RWPE2 (cell line): ENCODE data around the gene DHFR.

ENCODE experiments used
- ATAC-seq: fragments of 200-7000 bp; cut with Tn5 transposase; 3 replicates; pipeline ENCODE4 v1.9.1; 2021; ENCODE audit warnings: low read depth
- DNase-seq: peaks from one replicate; pipeline ENCODE4 v3.0.0-alpha.2; 2020; ENCODE audit warnings: low spot score
- H3K27ac ChIP-seq: fragments of 450-650 bp; 2 replicates; pipeline ENCODE4 v1.5.1; 2017; ENCODE audit warnings: mild to moderate bottlenecking; ENCODE audit not compliant: poor library complexity, severe bottlenecking
- H3K27me3 ChIP-seq: fragments of 250-450 bp; sonication (Bioruptor Pico); 2 replicates; pipeline ENCODE4 v1.5.1; 2021; ENCODE audit warnings: mild to moderate bottlenecking, moderate library complexity; ENCODE audit not compliant: insufficient read depth, poor library complexity, severe bottlenecking
- H3K36me3 ChIP-seq: fragments of 250-450 bp; sonication (Bioruptor Pico); 2 replicates; pipeline ENCODE4 v1.5.1; 2020; ENCODE audit warnings: low read depth, mild to moderate bottlenecking, moderate library complexity
- H3K4me1 ChIP-seq: fragments of 250-450 bp; sonication (Bioruptor Pico); 2 replicates; pipeline ENCODE4 v1.5.1; 2021; ENCODE audit warnings: mild to moderate bottlenecking, moderate library complexity; ENCODE audit not compliant: insufficient read depth, poor library complexity, severe bottlenecking
- H3K4me3 ChIP-seq: fragments of 250-450 bp; sonication (Bioruptor Pico); 2 replicates; pipeline ENCODE4 v1.5.1; 2021; ENCODE audit warnings: mild to moderate bottlenecking, moderate library complexity; ENCODE audit not compliant: severe bottlenecking
- H3K9me3 ChIP-seq: fragments of 250-450 bp; sonication (Bioruptor Pico); 2 replicates; pipeline ENCODE4 v1.5.1; 2021; ENCODE audit warnings: mild to moderate bottlenecking, moderate library complexity; ENCODE audit not compliant: severe bottlenecking
- TF ChIP-seq, protein P1 (sequence below): fragments of 450-650 bp; IDR thresholded peaks from one replicate; pipeline ENCODE4 v1.5.1; 2017; ENCODE audit warnings: mild to moderate bottlenecking, moderate library complexity; ENCODE audit not compliant: poor library complexity, severe bottlenecking

Gene DHFR

DNA sequence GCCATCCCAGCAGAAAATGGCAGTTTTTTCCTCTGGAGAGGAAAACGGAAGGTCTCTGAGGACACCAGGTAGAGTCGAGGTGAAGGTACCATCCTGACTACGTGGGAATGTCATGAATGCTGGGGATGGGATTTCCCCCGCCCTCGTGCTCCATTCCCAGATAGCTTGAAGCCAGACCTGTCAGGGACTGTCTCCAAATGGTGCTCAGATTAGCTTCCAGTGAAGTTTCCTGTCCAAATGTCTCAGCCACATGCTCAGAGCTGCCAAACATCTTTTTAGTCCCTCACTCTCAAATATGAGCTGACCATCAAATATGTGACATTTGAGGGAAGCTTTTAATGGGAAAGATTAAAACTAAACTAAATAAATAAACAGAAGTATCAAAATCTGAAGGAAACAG is 77.1 kb downstream of the DHFR start:
- DNase-seq (no peak), ATAC-seq (peak; percentile 46; the same call in 1 of the 3 replicates)
- TF ChIP-seq, protein P1, sequence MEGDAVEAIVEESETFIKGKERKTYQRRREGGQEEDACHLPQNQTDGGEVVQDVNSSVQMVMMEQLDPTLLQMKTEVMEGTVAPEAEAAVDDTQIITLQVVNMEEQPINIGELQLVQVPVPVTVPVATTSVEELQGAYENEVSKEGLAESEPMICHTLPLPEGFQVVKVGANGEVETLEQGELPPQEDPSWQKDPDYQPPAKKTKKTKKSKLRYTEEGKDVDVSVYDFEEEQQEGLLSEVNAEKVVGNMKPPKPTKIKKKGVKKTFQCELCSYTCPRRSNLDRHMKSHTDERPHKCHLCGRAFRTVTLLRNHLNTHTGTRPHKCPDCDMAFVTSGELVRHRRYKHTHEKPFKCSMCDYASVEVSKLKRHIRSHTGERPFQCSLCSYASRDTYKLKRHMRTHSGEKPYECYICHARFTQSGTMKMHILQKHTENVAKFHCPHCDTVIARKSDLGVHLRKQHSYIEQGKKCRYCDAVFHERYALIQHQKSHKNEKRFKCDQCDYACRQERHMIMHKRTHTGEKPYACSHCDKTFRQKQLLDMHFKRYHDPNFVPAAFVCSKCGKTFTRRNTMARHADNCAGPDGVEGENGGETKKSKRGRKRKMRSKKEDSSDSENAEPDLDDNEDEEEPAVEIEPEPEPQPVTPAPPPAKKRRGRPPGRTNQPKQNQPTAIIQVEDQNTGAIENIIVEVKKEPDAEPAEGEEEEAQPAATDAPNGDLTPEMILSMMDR = no peak
- Histone ChIP-seq H3K4me1 (no peaks in the 10 kb centered on the region), H3K27ac (no peak overlapping the region), H3K9me3 (no peaks in the 10 kb centered on the region), H3K4me3 (no peak overlapping the region), H3K36me3 (no peaks in the 10 kb centered on the region), H3K27me3 (no peaks in the 10 kb centered on the region)

DNA sequence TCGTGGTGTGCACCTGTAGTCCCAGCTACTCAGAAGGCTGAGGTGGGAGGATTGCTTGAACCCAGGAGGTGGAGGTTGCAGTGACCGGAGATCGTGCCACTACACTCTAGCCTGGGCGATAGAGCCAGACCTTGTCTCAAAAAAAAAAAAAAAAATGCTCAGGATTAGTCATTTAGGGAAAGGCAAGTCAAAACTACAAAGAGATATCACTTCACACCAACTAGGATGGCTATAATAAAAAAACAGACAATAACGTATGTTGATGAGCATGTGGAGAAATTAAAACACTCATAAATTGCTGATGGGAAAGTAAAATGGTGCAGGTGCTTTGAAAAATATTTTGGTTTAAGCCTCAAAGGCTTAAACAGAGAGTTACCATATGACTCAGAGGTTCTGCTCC is 78.4 kb downstream of the DHFR start:
- Histone ChIP-seq H3K4me1 (no peaks in the 10 kb centered on the region), H3K27me3 (no peaks in the 10 kb centered on the region), H3K27ac (no peak overlapping the region), H3K9me3 (no peaks in the 10 kb centered on the region), H3K36me3 (no peaks in the 10 kb centered on the region), H3K4me3 (no peak overlapping the region)
- no peak for DNase-seq
- TF ChIP-seq, protein P1 = no peak
- no peak for ATAC-seq
